ENCODE results near the gene TIPIN.

DNA sequence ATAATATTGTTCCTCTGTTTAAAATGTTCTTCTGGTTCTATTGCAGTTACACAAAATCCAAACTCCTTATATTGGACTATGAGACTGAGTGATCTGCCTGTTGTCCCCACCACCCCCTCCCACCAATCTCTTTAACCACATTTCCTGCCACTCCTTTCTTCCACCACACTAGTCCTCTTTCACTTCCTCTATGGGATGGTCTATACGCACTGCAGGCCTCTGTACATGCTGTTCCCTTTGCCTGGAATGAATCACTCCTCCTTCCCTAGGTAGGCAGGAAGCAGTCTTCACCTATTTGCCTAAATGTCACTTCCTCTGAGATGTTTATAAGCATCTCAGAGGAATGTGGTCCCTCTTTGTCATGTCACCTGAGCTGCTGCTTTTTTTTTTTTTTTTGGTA, 34.2 kb upstream of the TIPIN start:
- TF ChIP-seq MXI1 (IDR thresholded peaks at IDR 0.05; ENCODE audit: low read depth, low read length) (no peak), FOSL2 (IDR thresholded peaks at IDR 0.05; ENCODE audit: borderline replicate concordance, low read depth) (no peak), NRF1 (IDR thresholded peaks at IDR 0.05; ENCODE audit: low read depth, low read length) (no peak), POLR2AphosphoS5 (IDR thresholded peaks at IDR 0.05; ENCODE audit: low read depth, low read length) (no peak), RAD21 (IDR thresholded peaks at IDR 0.05; ENCODE audit: low read length) (no peak), GATA2 (CRISPR knock-in tag; IDR thresholded peaks at IDR 0.05) (no peak), JUND (IDR thresholded peaks at IDR 0.05) (no peak), FOXJ3 (CRISPR knock-in tag; IDR thresholded peaks at IDR 0.05) (no peak)
- TF ChIP-seq, protein P1, sequence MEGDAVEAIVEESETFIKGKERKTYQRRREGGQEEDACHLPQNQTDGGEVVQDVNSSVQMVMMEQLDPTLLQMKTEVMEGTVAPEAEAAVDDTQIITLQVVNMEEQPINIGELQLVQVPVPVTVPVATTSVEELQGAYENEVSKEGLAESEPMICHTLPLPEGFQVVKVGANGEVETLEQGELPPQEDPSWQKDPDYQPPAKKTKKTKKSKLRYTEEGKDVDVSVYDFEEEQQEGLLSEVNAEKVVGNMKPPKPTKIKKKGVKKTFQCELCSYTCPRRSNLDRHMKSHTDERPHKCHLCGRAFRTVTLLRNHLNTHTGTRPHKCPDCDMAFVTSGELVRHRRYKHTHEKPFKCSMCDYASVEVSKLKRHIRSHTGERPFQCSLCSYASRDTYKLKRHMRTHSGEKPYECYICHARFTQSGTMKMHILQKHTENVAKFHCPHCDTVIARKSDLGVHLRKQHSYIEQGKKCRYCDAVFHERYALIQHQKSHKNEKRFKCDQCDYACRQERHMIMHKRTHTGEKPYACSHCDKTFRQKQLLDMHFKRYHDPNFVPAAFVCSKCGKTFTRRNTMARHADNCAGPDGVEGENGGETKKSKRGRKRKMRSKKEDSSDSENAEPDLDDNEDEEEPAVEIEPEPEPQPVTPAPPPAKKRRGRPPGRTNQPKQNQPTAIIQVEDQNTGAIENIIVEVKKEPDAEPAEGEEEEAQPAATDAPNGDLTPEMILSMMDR (IDR thresholded peaks at IDR 0.05): no peak
- TF ChIP-seq, protein P2, sequence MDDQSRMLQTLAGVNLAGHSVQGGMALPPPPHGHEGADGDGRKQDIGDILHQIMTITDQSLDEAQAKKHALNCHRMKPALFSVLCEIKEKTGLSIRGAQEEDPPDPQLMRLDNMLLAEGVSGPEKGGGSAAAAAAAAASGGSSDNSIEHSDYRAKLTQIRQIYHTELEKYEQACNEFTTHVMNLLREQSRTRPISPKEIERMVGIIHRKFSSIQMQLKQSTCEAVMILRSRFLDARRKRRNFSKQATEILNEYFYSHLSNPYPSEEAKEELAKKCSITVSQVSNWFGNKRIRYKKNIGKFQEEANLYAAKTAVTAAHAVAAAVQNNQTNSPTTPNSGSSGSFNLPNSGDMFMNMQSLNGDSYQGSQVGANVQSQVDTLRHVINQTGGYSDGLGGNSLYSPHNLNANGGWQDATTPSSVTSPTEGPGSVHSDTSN (IDR thresholded peaks at IDR 0.05): no peak
- TF ChIP-seq, protein P3, sequence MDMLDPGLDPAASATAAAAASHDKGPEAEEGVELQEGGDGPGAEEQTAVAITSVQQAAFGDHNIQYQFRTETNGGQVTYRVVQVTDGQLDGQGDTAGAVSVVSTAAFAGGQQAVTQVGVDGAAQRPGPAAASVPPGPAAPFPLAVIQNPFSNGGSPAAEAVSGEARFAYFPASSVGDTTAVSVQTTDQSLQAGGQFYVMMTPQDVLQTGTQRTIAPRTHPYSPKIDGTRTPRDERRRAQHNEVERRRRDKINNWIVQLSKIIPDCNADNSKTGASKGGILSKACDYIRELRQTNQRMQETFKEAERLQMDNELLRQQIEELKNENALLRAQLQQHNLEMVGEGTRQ (IDR thresholded peaks at IDR 0.05; ENCODE audit: borderline replicate concordance, low read depth, low read length): no peak
- TF ChIP-seq, protein P4, sequence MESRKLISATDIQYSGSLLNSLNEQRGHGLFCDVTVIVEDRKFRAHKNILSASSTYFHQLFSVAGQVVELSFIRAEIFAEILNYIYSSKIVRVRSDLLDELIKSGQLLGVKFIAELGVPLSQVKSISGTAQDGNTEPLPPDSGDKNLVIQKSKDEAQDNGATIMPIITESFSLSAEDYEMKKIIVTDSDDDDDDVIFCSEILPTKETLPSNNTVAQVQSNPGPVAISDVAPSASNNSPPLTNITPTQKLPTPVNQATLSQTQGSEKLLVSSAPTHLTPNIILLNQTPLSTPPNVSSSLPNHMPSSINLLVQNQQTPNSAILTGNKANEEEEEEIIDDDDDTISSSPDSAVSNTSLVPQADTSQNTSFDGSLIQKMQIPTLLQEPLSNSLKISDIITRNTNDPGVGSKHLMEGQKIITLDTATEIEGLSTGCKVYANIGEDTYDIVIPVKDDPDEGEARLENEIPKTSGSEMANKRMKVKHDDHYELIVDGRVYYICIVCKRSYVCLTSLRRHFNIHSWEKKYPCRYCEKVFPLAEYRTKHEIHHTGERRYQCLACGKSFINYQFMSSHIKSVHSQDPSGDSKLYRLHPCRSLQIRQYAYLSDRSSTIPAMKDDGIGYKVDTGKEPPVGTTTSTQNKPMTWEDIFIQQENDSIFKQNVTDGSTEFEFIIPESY (IDR thresholded peaks at IDR 0.05; ENCODE audit: borderline replicate concordance, low read depth): no peak
